ENCODE data around the gene RBMS2.

The RBMS2 gene

DNA sequence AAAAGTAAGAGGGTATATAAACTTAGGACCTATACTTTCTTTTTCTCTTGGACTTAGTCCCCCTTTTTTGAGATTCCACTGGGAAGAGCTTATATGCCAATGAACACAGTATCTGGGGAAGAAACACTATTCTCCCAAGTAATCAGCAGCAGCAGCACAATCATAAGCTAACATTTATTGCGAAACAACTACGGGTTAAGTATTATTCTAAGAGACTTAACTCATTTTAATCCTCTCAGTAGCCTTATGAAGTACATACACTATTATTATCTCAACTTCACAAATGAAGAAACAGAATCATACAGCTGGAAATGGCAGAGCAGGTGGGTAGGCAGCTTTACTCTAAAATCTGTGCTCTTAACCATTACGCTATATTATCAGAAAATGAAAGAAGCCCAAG is 80.6 kb downstream of the RBMS2 start:
- Mint-ChIP-seq H3K27ac (no peak overlapping the region), H3K36me3 (peaks cover 80% of the 10 kb centered on the region), H3K4me1 (no peaks in the 10 kb centered on the region), H3K27me3 (no peaks in the 10 kb centered on the region), H3K9me3 (no peaks in the 10 kb centered on the region), H3K4me3 (no peak overlapping the region)
- CTCF ChIA-PET = interaction anchor here (1.1 to 3.2 kb wide), 5 partner anchors 11 to 399 kb away, joined by 3 to 31 read pairs (median 9); no protein-coding TSS in a partner anchor
- no peak for DNase-seq

DNA sequence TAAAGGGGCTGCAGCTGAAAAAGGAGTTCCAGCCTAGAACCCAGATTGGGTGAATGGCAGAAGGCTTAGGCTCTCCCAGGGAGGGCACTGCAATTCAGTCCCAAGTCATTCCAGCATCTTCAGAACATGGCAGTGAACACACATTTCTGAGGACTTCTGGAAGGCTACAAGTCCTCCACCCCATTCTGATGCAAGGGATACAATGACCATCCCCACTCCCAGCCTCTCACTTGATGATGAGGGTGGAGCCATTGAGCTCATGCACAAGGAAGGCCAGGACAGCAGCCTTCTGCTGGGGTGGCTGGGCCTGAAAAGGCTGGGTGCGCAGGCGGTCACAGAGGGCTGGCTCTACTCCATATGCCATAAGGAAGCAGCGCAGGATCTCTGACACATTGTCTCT is 82.7 kb downstream of the RBMS2 start:
- H3K27me3 Mint-ChIP-seq = no peaks in the 10 kb centered on the region
- no peaks in the 10 kb centered on the region for H3K4me1 Mint-ChIP-seq
- no peak for DNase-seq
- CTCF ChIA-PET = interaction anchor here (1.5 kb wide), 1 partner anchor 32 kb away, joined by 4 read pairs; no protein-coding TSS in a partner anchor
- H3K9me3 Mint-ChIP-seq = no peaks in the 10 kb centered on the region
- no peak overlapping the region for H3K27ac Mint-ChIP-seq
- peaks cover 71% of the 10 kb centered on the region for H3K36me3 Mint-ChIP-seq
- H3K4me3 Mint-ChIP-seq = no peak overlapping the region

DNA sequence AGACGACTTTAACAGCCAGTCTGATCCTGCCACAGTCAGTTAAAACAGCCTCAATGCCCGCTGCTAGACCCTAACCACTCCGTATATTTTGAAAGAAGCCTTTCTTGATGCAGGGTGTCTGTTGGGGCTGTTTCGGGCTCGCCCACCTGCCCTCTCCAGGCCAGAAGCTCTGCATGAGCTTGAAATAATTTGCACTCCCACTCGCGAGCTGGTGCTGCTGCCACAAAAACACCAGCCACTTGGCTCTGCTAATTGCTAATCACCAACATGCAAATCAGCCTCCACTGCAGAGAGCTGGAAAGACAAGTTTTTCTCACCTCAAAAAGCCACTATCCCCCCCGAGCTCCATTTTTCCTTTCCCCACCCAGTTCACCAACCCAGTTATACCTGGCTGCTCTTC is 93.0 kb downstream of the RBMS2 start:
- CTCF ChIA-PET = interaction anchor here (1.0 kb wide), 1 partner anchor 22 kb away, joined by 3 read pairs; no protein-coding TSS in a partner anchor
- Mint-ChIP-seq H3K27ac (no peak overlapping the region), H3K4me3 (no peak overlapping the region), H3K36me3 (peaks cover 78% of the 10 kb centered on the region), H3K4me1 (peaks cover 2% of the 10 kb centered on the region), H3K27me3 (no peaks in the 10 kb centered on the region), H3K9me3 (no peaks in the 10 kb centered on the region)
- DNase-seq = no peak

DNA sequence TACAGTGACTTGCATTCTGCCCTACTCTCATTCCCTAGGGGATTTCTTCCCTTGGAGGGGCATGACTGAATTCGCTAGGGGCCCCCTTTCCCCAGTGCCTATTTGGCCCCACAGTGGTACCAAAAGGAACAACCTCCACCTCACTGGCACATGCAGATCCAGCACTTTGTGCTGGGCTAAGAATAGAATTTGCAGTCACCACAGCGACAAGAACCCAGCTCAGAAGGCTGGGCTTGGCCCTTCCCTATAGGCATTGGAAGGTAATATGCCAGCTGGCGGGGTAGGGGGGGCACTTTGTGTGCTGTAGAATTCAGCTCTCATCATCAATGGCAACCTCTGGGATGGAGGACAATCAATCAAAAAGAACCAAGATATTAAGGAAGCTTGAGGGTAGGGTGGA is 94.6 kb downstream of the RBMS2 start:
- Mint-ChIP-seq H3K4me1 (peaks cover 2% of the 10 kb centered on the region), H3K4me3 (no peak overlapping the region), H3K27me3 (no peaks in the 10 kb centered on the region), H3K36me3 (peaks cover 66% of the 10 kb centered on the region), H3K27ac (no peak overlapping the region), H3K9me3 (no peaks in the 10 kb centered on the region)
- no peak for DNase-seq
- CTCF ChIA-PET = interaction anchor here (1.2 kb wide), 1 partner anchor 12 kb away, joined by 3 read pairs; no protein-coding TSS in a partner anchor

- Mint-ChIP-seq H3K4me3 (no peak overlapping the region), H3K4me1 (peaks cover 2% of the 10 kb centered on the region), H3K36me3 (peaks cover 59% of the 10 kb centered on the region), H3K27ac (no peak overlapping the region), H3K27me3 (no peaks in the 10 kb centered on the region), H3K9me3 (no peaks in the 10 kb centered on the region)
- CTCF ChIA-PET = interaction anchor here (1.2 kb wide), 1 partner anchor 12 kb away, joined by 3 read pairs; no protein-coding TSS in a partner anchor
- DNase-seq = no peak
Observed at GRCh38 chr12:56616925-56617324, 95.3 kb downstream of the RBMS2 start.

- no peak for DNase-seq
- H3K27ac Mint-ChIP-seq = no peak overlapping the region
- H3K27me3 Mint-ChIP-seq = no peaks in the 10 kb centered on the region
- CTCF ChIA-PET = interaction anchor here (1.3 to 4.9 kb wide), 2 partner anchors 12 to 14 kb away, joined by 5 to 27 read pairs; no protein-coding TSS in a partner anchor
- H3K36me3 Mint-ChIP-seq = peaks cover 40% of the 10 kb centered on the region
- H3K9me3 Mint-ChIP-seq = no peaks in the 10 kb centered on the region
- no peak overlapping the region for H3K4me3 Mint-ChIP-seq
- peaks cover 37% of the 10 kb centered on the region for H3K4me1 Mint-ChIP-seq
Observed at GRCh38 chr12:56622535-56622934, 100.9 kb downstream of the RBMS2 start.

- Mint-ChIP-seq H3K36me3 (peaks cover 44% of the 10 kb centered on the region), H3K4me3 (no peak overlapping the region), H3K4me1 (peaks cover 62% of the 10 kb centered on the region), H3K27ac (no peak overlapping the region), H3K9me3 (no peaks in the 10 kb centered on the region), H3K27me3 (no peaks in the 10 kb centered on the region)
- CTCF ChIA-PET = interaction anchor here (0.6 to 0.8 kb wide), 2 partner anchors 9 to 157 kb away, joined by 3 to 5 read pairs; no protein-coding TSS in a partner anchor
- DNase-seq = no peak
Observed at GRCh38 chr12:56626701-56627100, 105.1 kb downstream of the RBMS2 start.

DNA sequence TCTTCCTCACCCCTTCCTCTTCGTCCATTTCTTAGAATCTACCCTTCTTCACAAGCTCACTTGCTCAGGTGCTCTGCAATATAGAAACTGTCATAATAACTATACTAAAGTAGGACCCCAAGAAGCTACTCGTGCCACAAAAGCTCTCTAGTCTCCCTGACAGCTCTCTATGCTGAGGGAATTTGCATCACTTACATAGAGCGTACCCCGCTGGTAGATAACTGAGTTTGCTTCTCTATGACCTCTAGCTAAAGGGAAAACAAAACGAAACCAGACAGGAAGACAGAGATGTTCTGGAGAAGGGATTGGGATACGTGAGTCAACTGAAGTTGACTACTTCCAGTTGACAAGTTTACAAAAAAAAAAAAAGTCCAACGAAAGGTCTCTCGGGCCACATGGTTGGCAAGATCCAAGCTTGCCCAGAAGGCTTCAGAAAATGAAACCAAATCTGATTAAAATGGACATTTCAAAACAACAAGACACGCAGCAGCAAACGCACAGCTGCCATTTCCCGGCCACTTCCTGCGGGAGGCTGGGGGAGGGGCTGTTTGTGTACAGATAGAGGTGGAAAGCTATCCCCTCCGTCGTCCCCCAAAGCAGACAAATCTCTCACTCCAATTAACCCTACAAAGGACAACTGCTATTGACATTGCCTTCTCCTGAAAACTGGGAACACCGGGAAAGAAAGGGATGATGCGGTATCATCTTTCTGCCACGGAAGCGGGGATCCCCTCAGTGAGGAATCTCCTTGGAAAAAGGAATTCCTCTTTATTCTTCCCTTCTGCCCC is 107.2 kb downstream of the RBMS2 start:
- Mint-ChIP-seq H3K36me3 (peaks cover 37% of the 10 kb centered on the region), H3K9me3 (no peaks in the 10 kb centered on the region), H3K27ac (peak overlapping the region; percentile 93), H3K4me3 (peak overlapping the region; percentile 84), H3K4me1 (peaks cover 74% of the 10 kb centered on the region), H3K27me3 (no peaks in the 10 kb centered on the region)
- CTCF ChIA-PET = interaction anchor here (0.9 to 2.1 kb wide), 11 partner anchors 8 to 116 kb away, joined by 3 to 19 read pairs (median 5); partner anchors contain the start of gene ATP5F1B
- DNase-seq = peak; percentile 85

DNA sequence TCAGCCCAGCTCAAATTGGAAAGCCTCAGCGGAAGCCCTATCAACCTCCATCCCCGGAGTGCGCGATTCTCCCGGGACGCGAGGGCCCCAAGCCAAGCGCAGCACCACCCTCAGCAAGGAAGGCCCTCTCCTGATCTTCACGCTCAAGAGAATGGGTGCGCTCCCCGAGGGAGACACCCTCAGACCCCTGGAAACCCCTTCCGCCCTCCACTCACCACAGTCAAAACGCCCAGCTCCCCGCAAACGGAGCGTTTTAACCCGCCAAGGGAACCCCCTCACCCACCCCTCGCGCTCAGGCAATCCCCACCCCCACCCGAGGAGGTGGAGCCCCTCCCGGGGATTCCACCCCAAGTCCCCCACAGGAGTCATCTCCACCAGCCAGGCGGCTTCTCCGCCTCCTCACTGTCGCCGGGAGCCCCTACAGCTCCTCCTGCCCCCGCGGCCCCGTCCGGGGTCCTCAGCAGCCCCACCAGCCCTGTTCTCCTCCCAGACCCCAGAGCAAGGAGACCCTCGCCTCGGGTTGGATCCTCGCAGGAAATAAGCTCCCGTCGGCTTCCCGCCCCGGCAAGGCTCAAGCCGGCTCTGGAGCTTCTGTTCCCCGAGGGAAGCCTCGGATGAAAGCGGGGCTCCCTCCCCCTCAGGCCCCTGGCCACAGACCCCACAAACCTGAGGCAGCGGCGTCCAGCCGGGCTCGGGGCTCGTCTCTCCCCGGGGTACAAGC is 108.0 kb downstream of the RBMS2 start:
- Mint-ChIP-seq H3K36me3 (peaks cover 39% of the 10 kb centered on the region), H3K4me1 (peaks cover 74% of the 10 kb centered on the region), H3K27ac (peak overlapping the region; percentile 93), H3K4me3 (peak overlapping the region; percentile 84), H3K27me3 (no peaks in the 10 kb centered on the region), H3K9me3 (no peaks in the 10 kb centered on the region)
- peak; percentile 65 for DNase-seq
- CTCF ChIA-PET = interaction anchor here (0.9 to 2.1 kb wide), 7 partner anchors 12 to 116 kb away, joined by 3 to 11 read pairs (median 5); partner anchors contain the start of gene ATP5F1B

- CTCF ChIA-PET = interaction anchor here (2.1 kb wide), 1 partner anchor 117 kb away, joined by 11 read pairs; no protein-coding TSS in a partner anchor
- peaks cover 38% of the 10 kb centered on the region for H3K36me3 Mint-ChIP-seq
- no peaks in the 10 kb centered on the region for H3K9me3 Mint-ChIP-seq
- H3K27me3 Mint-ChIP-seq = no peaks in the 10 kb centered on the region
- H3K4me3 Mint-ChIP-seq = peak within 1 kb of the TSS; percentile 84
- DNase-seq = peak; percentile 93
- peak within 1 kb of the TSS; percentile 93 for H3K27ac Mint-ChIP-seq
- H3K4me1 Mint-ChIP-seq = peaks cover 75% of the 10 kb centered on the region
Observed at GRCh38 chr12:56630180-56630632, 108.6 kb downstream of the RBMS2 start, which contains the start of gene BAZ2A. TSS of gene BAZ2A (minus strand) at chr12:56630326. CDS start at chr12:56617530, 12,796 bp downstream.

DNA sequence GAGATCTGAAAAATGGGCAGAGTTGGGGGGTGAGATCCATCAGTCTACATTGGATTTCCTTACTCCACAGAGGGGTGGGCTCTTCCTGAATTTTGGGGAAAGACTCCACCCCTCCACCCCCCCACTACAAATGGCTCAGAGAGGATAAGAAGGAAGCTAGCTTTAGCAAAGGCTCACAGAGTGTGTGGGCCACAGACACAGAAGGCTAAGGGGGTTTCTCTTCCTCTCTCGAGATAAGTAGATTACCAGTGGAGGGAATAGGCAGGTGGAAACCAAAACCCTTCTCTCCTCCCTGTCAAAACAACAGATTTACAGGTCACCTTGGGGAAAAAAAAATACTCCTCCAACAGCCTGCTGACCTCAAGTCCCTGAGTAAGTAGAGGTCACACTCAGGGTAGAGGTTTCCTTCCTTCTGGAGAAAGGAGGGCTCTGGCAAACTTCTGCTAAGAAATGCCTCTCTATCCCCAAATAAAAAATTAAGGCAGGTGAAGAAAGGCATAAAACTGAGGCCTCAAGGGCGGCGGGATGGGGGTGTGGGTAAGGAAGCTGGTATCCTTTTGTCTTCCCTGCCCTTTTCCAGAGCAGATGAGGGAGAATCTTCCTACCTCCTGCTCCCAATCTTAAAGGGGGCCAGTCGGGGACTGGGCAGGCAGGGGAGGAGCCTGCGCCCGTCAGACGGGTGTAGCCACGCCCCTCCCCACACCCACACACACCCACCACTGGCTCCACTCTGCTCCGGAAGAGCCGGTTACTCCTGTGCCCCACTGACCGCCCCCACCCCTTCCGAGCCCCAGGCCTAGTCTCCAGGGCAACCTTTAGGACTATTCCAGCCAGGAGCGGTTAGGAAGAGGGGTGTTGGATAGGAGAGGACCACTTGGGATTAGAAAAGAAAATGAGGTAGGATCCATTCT is 110.4 kb downstream of the RBMS2 start:
- CTCF ChIA-PET = no interaction called here
- DNase-seq = peak; percentile 72
- Mint-ChIP-seq H3K4me1 (peaks cover 70% of the 10 kb centered on the region), H3K9me3 (no peaks in the 10 kb centered on the region), H3K4me3 (peak overlapping the region; percentile 99), H3K27me3 (no peaks in the 10 kb centered on the region), H3K27ac (peak overlapping the region; percentile 64), H3K36me3 (peaks cover 30% of the 10 kb centered on the region)

DNA sequence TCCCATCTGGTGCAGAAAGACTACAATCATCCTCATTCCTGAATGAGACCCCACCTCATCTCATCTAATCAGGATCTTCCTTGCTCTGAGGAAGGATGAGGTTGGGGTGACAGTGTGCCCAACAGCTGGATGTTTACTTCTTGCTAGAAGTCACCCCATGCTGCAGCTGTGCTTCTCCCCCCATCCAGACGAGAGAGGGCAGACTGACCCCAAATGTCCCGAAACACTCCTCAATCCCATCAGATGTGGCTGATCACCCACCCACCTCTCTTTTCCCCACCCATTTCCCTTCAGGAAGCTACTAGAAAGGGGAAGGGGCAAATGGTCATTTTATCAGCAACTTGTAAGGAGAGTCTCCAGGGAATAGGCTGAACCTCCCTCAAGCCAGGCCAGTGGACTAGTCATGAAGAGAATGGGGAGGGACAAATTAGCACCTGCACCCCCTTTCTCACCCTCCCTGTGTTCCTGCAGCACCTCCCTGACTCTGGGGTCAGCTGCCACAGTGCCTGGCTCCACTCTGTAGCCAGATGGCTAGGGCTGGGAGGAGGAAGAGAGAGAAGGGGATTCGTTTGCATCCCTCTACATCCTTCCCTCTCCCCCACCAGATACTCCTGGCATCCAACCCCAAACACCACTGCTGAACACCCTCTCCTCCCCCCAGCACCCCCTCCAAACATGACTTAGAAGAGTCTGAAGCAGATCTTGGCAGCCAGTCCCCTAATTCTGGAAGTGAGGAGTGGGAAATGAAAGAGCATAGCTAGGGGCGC is 111.3 kb downstream of the RBMS2 start:
- DNase-seq = no peak
- Mint-ChIP-seq H3K36me3 (peaks cover 35% of the 10 kb centered on the region), H3K4me3 (peak overlapping the region; percentile 99), H3K4me1 (peaks cover 75% of the 10 kb centered on the region), H3K9me3 (no peaks in the 10 kb centered on the region), H3K27me3 (no peaks in the 10 kb centered on the region), H3K27ac (peak overlapping the region; percentile 72)
- CTCF ChIA-PET = interaction anchor here (0.6 to 4.2 kb wide), 5 partner anchors 13 to 449 kb away, joined by 3 to 34 read pairs (median 3); partner anchors contain the start of gene ATP5F1B

Data from activated naive CD4-positive, alpha-beta T cell treated with anti-CD3 and anti-CD28 coated beads, Interleukin-2, amount 10 ng/mL, durations not matched to agents 7 days and 5 days (primary cell).